ENCODE data around the gene SPAG8.

Gene SPAG8

GRCh38 chr9:35839926-35840325 lies 27.9 kb upstream of the SPAG8 start:
- CTCF ChIA-PET = no interaction called here
- TF ChIP-seq FOXM1 (IDR thresholded peaks at IDR 0.05; ENCODE audit: borderline replicate concordance) (no peak), PKNOX1 (IDR thresholded peaks at IDR 0.05) (no peak), FOXA1 (IDR thresholded peaks at IDR 0.05) (no peak), L3MBTL2 (conservative IDR thresholded peaks at IDR 0.05) (no peak), BHLHE40 (IDR thresholded peaks at IDR 0.05; ENCODE audit: borderline replicate concordance) (no peak), ARNT (IDR thresholded peaks at IDR 0.05) (no peak), SUZ12 (IDR thresholded peaks at IDR 0.05) (no peak), FOXK2 (IDR thresholded peaks at IDR 0.05) (no peak), NFRKB (IDR thresholded peaks at IDR 0.05) (no peak), CTBP1 (IDR thresholded peaks at IDR 0.05; ENCODE audit: borderline replicate concordance) (no peak), TARDBP (IDR thresholded peaks at IDR 0.05) (no peak), ELF4 (IDR thresholded peaks at IDR 0.05) (no peak), SP1 (IDR thresholded peaks at IDR 0.05) (no peak)
- POLR2A ChIA-PET = no interaction called here
- DNase-seq (ENCODE audit: extremely low spot score) = no peak

GRCh38 chr9:35836595-35836994 lies 24.5 kb upstream of the SPAG8 start:
- ChIA-PET CTCF (no interaction called here), POLR2A (no interaction called here)
- DNase-seq (ENCODE audit: extremely low spot score) = no peak
- TF ChIP-seq ARNT (IDR thresholded peaks at IDR 0.05) (no peak), ZNF384 (IDR thresholded peaks at IDR 0.05) (no peak), FOXA1 (IDR thresholded peaks at IDR 0.05) (no peak), SUZ12 (IDR thresholded peaks at IDR 0.05) (no peak), L3MBTL2 (conservative IDR thresholded peaks at IDR 0.05) (no peak), HDGF (IDR thresholded peaks at IDR 0.05; ENCODE audit: borderline replicate concordance) (no peak), FOXM1 (IDR thresholded peaks at IDR 0.05; ENCODE audit: borderline replicate concordance) (no peak), LEF1 (IDR thresholded peaks at IDR 0.05; ENCODE audit: borderline replicate concordance) (no peak), TARDBP (IDR thresholded peaks at IDR 0.05) (no peak), FOXK2 (IDR thresholded peaks at IDR 0.05) (no peak), BHLHE40 (IDR thresholded peaks at IDR 0.05; ENCODE audit: borderline replicate concordance) (no peak), SP1 (IDR thresholded peaks at IDR 0.05) (no peak), CTBP1 (IDR thresholded peaks at IDR 0.05; ENCODE audit: borderline replicate concordance) (no peak), ELF4 (IDR thresholded peaks at IDR 0.05) (no peak), PKNOX1 (IDR thresholded peaks at IDR 0.05) (no peak), NFRKB (IDR thresholded peaks at IDR 0.05) (no peak)

GRCh38 chr9:35835766-35836165 lies 23.7 kb upstream of the SPAG8 start:
- ChIA-PET POLR2A (no interaction called here), CTCF (no interaction called here)
- TF ChIP-seq ARNT (IDR thresholded peaks at IDR 0.05) (no peak), FOXM1 (IDR thresholded peaks at IDR 0.05; ENCODE audit: borderline replicate concordance) (no peak), TARDBP (IDR thresholded peaks at IDR 0.05) (no peak), FOXK2 (IDR thresholded peaks at IDR 0.05) (no peak), FOXA1 (IDR thresholded peaks at IDR 0.05) (no peak), PKNOX1 (IDR thresholded peaks at IDR 0.05) (no peak), L3MBTL2 (conservative IDR thresholded peaks at IDR 0.05) (no peak), ZNF384 (IDR thresholded peaks at IDR 0.05) (no peak), NFRKB (IDR thresholded peaks at IDR 0.05) (no peak), SP1 (IDR thresholded peaks at IDR 0.05) (no peak)
- no peak for DNase-seq (ENCODE audit: extremely low spot score)

- CTCF ChIA-PET = no interaction called here
- TF ChIP-seq BHLHE40 (IDR thresholded peaks at IDR 0.05; ENCODE audit: borderline replicate concordance) = no peak
- TF ChIP-seq ELF4 (IDR thresholded peaks at IDR 0.05) = no peak
- no peak for TF ChIP-seq FOXK2 (IDR thresholded peaks at IDR 0.05)
- no peak for TF ChIP-seq ZNF384 (IDR thresholded peaks at IDR 0.05)
- DNase-seq (ENCODE audit: extremely low spot score) = peak; percentile 49
- POLR2A ChIA-PET = no interaction called here
These were observed 23.2 kb upstream of the SPAG8 start for GRCh38 chr9:35835216-35835632.

GRCh38 chr9:35834260-35835215 lies 22.5 kb upstream of the SPAG8 start:
- TF ChIP-seq FOXA1 (IDR thresholded peaks at IDR 0.05) = no peak
- TF ChIP-seq PKNOX1 (IDR thresholded peaks at IDR 0.05) = no peak
- no peak for TF ChIP-seq BHLHE40 (IDR thresholded peaks at IDR 0.05; ENCODE audit: borderline replicate concordance)
- DNase-seq (ENCODE audit: extremely low spot score) = no peak
- POLR2A ChIA-PET = no interaction called here

GRCh38 chr9:35832814-35833213 lies 20.8 kb upstream of the SPAG8 start:
- POLR2A ChIA-PET = interaction anchor here (0.9 to 1.6 kb wide), 2 partner anchors 19 kb away, joined by 3 to 4 read pairs; no protein-coding TSS in a partner anchor
- no peak for DNase-seq (ENCODE audit: extremely low spot score)
- TF ChIP-seq SUZ12 (IDR thresholded peaks at IDR 0.05) (no peak), ELF4 (IDR thresholded peaks at IDR 0.05) (no peak), SP1 (IDR thresholded peaks at IDR 0.05) (no peak), FOXK2 (IDR thresholded peaks at IDR 0.05) (no peak), ZNF384 (IDR thresholded peaks at IDR 0.05) (no peak), CTBP1 (IDR thresholded peaks at IDR 0.05; ENCODE audit: borderline replicate concordance) (no peak), HDGF (IDR thresholded peaks at IDR 0.05; ENCODE audit: borderline replicate concordance) (no peak), FOXM1 (IDR thresholded peaks at IDR 0.05; ENCODE audit: borderline replicate concordance) (no peak), L3MBTL2 (conservative IDR thresholded peaks at IDR 0.05) (no peak), FOXA1 (IDR thresholded peaks at IDR 0.05) (no peak), PKNOX1 (IDR thresholded peaks at IDR 0.05) (no peak), BHLHE40 (IDR thresholded peaks at IDR 0.05; ENCODE audit: borderline replicate concordance) (no peak), LEF1 (IDR thresholded peaks at IDR 0.05; ENCODE audit: borderline replicate concordance) (no peak), ARNT (IDR thresholded peaks at IDR 0.05) (no peak), TARDBP (IDR thresholded peaks at IDR 0.05) (no peak), NFRKB (IDR thresholded peaks at IDR 0.05) (no peak)
- CTCF ChIA-PET = no interaction called here

More at GRCh38 chr9:35834260-35835215, 22.5 kb upstream of the SPAG8 start:
- CTCF ChIA-PET = interaction anchor here (0.6 kb wide), 1 partner anchor 72 kb away, joined by 7 read pairs; no protein-coding TSS in a partner anchor

All from HEK293T (cell line).